G401 (cell line): Measurements from ENCODE around the gene NADSYN1. TPM values are rescaled to one million over a fixed set of nuclear protein-coding genes. Genes with fewer than 3 reads are reported as not detected.
"Not testable (repeated sequence)": the region's sequence is repeated elsewhere in the genome, so short reads cannot be mapped to it uniquely, and the experiment has no call there.

Source experiments
- DNase-seq: peaks from one replicate; pipeline ENCODE4 v3.0.0-alpha.2; 2015; ENCODE audit warnings: low spot score
- in situ Hi-C: cut with HindIII; loops from 2 replicates; pipeline ENCODE4 v1.10.0; 2016; ENCODE audit warnings: low sequenced_read_pairs, mixed read lengths
- total RNA-seq: library from RNA; depleted of rRNA; stranded (reverse); fragments of >200 nt; shearing (Covaris generic); gene quantifications from 2 replicates; pipeline ENCODE4 v1.2.3, GENCODE V29; 2014; rRNA removed

Gene NADSYN1
- total RNA-seq, 1 experiment from 2014 or later, result 41.1 TPM

DNA sequence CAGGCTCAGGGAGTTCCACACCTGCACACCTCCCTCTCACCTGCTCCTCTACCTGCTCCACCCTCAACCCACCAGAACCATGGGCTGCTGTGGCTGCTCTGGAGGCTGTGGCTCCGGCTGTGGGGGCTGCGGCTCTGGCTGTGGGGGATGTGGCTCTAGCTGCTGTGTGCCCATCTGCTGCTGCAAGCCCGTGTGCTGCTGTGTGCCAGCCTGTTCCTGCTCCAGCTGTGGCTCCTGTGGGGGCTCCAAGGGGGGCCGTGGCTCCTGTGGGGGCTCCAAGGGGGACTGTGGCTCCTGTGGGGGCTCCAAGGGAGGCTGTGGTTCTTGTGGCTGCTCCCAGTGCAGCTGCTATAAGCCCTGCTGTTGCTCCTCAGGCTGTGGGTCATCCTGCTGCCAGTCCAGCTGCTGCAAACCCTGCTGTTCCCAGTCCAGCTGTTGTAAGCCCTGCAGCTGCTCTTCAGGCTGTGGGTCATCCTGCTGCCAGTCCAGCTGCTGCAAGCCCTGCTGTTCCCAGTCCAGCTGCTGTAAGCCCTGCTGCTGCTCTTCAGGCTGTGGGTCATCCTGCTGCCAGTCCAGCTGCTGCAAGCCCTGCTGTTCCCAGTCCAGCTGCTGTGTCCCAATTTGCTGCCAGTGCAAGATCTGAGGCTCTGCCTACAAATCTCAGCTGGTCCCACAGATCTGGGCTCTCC, 85.1 kb downstream of the NADSYN1 start, which contains the start of gene KRTAP5-8:
TSS of gene KRTAP5-8 (plus strand) at position 49 of the 689 bp plus-strand sequence. CDS start at position 80, 31 bp downstream.
- DNase-seq, in situ Hi-C loops: not testable (repeated sequence)

DNA sequence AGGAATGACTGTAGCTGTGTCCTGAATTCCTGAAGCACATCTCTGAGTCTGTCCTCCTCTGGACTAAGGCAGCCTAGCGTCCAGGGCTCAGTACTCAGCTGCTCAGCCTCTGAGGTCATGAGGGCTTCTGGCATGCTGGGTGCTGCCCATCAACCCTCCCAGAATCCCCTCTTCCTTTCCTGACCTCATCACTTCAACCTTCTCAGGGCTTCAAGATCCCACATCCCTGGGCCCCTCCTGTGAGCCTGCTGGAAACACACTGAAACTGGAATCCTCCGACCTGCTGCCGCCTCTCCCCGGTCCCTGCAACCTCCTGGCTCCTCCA, 85.6 kb downstream of the NADSYN1 start:
- in situ Hi-C loops, result no loop called here
- no peak for DNase-seq

DNA sequence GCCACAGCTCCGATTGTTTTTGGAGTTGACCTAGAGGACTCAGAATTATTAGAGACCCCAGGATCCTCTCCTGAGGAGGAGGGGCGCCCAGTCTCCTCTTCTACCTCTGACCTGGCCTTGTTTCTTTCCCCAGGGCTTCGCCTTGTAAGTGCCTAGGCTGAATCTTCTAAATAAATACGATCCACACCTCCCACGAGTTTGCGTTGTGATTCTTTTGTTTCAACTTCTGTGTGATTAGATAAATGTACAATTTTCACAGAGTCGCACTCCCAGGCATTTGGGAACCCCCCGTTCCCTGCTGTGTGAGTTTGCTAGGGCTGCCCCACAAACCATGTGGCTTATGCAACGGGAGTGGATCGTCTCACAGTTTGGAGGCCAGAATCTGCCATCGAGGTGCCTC, 86.0 kb downstream of the NADSYN1 start:
- in situ Hi-C loops, result no loop called here
- DNase-seq, result no peak

DNA sequence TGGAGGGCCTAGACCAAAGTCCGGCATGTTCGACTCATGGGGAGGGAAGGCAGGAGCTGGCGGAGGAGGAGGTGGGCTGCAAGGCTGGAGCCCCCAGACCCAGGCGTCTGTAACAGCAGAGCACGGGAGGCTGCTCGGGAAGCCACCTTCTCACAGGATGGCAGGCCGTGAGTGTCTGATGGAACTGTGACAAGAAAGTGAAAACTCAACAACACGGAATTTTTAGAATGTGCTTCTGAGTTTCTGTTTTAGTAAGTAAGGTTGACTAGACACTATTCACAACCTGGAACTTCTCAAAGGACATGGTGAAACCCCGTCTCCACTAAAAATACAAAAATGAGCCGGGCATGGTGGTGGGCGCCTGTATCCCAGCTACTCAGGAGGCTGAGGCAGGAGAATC, 87.0 kb downstream of the NADSYN1 start:
- in situ Hi-C loops, DNase-seq: not testable (repeated sequence)

DNA sequence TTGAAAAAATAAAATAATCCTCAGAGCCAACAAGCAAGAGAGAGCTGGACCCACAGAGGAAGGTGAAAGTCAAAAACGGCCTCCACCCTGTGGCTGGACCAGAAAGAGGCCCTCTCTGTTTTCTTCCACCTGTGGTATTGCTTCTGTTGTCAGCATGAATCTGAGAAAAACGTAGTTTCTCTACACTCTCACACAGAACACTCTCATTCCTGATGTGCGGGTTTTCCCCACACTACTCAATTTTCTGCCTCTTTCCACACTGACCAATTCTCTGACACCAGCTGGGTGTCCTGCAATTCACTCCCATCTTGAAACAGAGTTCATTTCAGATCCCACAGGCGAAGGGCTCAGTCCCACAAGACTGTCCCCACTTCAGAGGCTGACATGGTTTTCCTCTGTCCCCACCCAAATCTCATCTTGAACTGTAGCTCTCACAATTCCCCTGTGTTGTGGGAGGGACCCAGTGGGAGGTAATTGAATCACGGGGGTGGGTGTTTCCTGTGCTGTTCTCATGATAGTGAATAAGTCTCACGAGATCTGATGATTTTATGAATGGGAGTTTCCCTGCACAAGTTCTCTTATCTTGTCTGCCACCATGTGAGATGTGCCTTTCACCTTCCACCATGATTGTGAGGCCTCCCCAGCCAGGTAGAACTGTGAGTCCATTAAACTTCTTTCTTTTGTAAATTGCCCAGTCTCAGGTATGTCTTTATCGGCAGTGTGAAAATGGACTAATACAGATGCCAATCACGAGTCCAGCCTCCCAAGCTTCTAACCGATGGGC, 87.7 kb downstream of the NADSYN1 start:
- DNase-seq, in situ Hi-C loops: not testable (repeated sequence)

DNA sequence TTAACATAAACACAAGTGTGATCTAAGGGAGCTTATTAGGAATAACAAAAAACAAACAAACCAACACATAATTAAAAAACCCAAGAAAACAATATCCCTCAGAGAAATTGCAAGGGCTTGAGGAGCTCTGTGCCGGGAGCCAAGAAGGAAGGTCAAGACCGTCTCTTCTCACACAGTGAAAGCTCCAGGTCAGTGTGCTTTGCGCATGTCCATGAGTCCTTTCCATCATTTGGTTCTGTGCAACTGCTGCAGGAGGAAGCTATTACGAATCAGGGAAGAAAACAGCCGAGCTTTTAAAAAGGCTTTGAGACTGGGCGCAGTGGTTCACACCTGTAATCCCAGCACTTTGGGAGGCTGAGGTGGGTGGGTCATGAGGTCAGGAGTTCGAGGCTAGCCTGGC, 89.4 kb downstream of the NADSYN1 start:
- in situ Hi-C loops, result no loop called here
- no peak for DNase-seq

DNA sequence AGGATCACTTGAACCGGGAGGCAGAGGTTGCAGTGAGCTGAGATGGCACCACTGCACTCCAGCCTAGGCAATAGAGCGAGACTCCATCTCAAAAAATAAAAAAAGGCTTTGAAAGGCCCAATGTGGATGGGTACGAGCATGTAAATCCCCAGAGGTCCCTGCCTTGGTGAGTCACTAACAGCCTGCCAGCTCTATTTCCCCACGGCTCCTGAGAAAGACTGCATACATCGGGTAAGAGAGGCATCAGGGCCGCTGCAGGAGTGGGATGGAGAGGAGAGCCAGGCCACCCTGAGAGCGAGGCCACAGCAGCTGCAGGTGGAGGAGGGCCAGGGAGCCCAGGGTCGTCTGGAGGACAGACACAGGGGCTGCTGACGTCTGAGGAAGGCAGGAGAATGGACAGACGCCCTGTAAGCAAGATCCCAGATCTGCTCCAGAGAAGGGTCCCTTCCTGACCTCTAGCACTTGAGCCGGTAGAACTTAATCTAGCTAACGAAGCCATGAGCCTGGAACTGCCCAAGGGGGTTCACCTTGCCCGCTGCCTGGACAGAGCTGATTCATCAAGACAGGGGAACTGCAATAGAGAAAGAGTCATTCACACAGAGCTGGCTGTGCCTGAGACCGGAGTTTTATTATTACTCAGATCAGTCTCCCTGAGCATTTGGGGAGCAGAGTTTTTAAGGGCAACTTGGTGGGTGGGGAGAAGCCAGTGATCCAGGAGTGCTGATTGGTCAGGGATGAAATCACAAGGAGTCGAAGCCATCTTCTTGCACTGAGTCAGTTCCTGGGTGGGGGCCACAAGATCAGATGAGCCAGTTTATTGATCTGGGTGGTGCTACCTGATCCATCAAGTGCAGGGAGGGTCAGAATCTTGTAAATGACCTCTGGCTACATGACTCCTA, 90.1 kb downstream of the NADSYN1 start:
- in situ Hi-C loops, result no loop called here
- DNase-seq, result no peak

DNA sequence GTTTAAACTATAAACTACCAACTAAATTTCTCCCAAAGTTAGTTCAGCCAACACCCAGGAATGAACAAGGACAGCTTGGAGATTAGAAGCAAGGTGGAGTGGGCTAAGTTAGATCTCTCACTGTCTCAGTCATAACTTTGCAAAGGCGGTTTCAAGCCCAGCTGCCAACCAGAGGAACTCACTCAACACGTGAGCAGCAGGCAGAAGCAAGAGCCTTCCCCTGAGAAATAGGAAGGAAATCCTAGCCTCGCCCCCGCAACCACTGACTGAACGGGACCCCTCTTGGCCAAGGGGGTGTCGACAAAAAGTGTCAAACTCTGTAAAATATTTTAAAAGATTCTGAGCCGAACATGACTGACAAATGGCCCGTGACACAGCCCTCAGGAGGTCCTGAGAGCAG, 90.9 kb downstream of the NADSYN1 start:
- in situ Hi-C loops, result no loop called here
- no peak for DNase-seq

DNA sequence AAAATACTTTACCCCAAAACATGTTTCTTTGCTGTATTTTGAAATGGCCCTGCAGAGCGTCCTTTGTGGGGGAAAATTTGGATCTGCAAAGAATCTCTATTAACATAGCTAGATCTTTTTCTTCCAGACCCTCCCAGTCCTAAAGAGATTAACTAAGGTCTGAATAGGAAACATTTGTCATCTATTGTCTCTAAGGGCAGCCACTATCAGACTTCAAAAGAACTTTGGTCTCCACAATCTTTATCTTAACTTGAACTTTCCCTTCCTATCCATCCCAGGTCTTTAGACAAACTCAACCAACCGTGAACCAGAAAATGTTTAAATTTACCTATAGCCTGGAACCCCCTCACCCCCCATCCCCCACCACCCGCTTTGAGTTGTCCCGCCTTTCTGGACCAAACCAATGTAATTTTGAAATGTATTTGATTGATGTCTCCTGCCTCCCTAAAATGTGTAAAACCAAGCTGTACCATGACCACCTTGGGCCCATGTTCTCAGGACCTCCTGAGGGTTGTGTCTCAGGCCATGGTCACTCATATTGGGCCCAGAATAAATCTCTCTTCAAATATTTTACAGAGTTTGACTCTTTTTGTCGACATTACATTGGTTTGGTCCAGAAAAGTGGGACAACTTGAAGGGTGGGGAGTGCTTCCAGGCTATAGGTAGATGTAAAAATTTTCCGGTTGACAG, 91.7 kb downstream of the NADSYN1 start:
- no peak for DNase-seq
- in situ Hi-C loops, result no loop called here

DNA sequence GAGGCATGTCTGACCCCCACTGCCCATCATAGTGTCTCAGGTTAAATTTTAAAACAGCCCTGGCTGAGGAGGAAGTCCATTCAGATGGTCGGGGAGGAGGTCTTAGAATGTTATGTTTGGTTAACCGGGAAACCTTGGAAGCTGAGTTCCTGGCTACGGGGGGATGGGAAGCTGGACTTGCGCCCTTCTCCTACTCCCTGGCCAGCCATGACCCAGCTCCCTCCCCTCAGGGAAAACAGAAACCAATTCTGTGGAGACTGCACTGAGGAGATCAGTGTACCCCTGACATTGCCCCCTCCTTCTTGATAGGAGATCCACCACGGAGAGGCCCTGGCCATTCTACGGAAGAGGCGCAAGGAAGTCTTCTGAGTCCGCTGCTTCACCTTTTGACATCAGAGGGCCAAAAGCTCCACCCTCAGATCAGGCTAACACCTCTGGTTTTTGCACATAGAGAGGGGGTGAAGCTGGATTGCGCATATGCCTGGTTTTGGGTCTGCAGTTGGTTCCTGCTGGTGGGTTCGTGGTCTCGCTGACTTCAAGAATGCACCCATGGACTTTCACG, 92.5 kb downstream of the NADSYN1 start:
- in situ Hi-C loops, result no loop called here
- no peak for DNase-seq

DNA sequence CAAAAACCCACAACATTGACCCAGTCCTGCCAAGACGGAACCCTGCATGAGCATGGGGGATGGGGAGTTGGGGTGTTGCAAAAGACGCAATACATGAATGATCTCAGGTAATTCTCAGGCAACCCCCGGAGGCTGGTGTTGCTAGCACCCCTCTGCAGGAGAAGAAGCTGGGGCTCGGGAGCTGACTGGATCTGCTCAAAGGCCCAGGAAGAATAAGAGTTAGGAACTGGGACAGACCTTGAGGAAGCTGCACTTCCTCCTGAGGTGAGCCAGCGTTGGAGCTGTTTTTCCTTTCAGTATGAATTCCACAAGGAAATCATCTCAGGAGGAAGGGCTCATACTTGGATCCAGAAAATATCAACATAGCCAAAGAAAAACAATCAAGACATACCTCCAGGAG, 95.1 kb downstream of the NADSYN1 start, which contains the start of gene KRTAP5-9:
TSS of gene KRTAP5-9 (plus strand) at position 301 of the 400 bp plus-strand sequence. CDS start 238 bp downstream, outside the sequence.
- in situ Hi-C loops, result no loop called here

DNA sequence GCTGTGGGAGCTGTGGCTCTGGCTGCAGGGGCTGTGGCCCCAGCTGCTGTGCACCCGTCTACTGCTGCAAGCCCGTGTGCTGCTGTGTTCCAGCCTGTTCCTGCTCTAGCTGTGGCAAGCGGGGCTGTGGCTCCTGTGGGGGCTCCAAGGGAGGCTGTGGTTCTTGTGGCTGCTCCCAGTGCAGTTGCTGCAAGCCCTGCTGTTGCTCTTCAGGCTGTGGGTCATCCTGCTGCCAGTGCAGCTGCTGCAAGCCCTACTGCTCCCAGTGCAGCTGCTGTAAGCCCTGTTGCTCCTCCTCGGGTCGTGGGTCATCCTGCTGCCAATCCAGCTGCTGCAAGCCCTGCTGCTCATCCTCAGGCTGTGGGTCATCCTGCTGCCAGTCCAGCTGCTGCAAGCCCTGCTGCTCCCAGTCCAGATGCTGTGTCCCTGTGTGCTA, 95.7 kb downstream of the NADSYN1 start:
- in situ Hi-C loops, result no loop called here
- DNase-seq, result no peak

More for the DNA sequence above, 95.1 kb downstream of the NADSYN1 start, which contains the start of gene KRTAP5-9:
- DNase-seq, result no peak

Other genes starting within 250 kb of the NADSYN1 start
- gene SHANK2, start 200.6 kb upstream of the NADSYN1 start, total RNA-seq, result not detected in 2 replicates
- 46.1 and 71.8 TPM in 2 replicates for gene DHCR7, start 4.8 kb upstream of the NADSYN1 start, total RNA-seq
- gene KRTAP5-7, start 74.1 kb downstream of the NADSYN1 start, total RNA-seq, result not detected in 2 replicates
- gene KRTAP5-8, start 84.8 kb downstream of the NADSYN1 start, total RNA-seq, result not detected in 2 replicates
- not detected in 2 replicates for gene KRTAP5-9, start 95.2 kb downstream of the NADSYN1 start, total RNA-seq
- gene KRTAP5-10, start 112.4 kb downstream of the NADSYN1 start, total RNA-seq, result not detected in 2 replicates
- not detected in 2 replicates for gene KRTAP5-11, start 129.7 kb downstream of the NADSYN1 start, total RNA-seq